ENCODE data around the gene TTC24.
"Not testable (repeated sequence)": the region's sequence is repeated elsewhere in the genome, so short reads cannot be mapped to it uniquely, and the experiment has no call there.

DNA sequence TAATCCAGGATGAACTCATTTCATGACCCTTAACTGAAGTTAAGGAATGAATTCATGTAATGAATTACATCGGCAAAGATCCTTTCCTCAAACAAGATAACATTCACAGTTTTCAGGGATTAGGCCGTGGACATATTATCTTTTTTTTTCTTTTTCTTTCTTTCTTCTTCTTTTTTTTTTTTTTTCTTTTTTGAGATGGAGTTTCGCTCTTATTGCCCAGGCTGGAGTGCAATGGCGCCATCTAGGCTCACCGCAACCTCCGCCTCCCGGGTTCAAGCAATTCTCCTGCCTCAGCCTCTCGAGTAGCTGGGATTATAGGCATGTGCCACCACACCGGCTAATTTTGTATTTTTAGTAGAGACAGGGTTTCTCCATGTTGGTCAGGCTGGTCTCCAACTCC lies 51.6 kb downstream of the TTC24 start:
- TF ChIP-seq, protein P1, sequence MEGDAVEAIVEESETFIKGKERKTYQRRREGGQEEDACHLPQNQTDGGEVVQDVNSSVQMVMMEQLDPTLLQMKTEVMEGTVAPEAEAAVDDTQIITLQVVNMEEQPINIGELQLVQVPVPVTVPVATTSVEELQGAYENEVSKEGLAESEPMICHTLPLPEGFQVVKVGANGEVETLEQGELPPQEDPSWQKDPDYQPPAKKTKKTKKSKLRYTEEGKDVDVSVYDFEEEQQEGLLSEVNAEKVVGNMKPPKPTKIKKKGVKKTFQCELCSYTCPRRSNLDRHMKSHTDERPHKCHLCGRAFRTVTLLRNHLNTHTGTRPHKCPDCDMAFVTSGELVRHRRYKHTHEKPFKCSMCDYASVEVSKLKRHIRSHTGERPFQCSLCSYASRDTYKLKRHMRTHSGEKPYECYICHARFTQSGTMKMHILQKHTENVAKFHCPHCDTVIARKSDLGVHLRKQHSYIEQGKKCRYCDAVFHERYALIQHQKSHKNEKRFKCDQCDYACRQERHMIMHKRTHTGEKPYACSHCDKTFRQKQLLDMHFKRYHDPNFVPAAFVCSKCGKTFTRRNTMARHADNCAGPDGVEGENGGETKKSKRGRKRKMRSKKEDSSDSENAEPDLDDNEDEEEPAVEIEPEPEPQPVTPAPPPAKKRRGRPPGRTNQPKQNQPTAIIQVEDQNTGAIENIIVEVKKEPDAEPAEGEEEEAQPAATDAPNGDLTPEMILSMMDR (IDR thresholded peaks at IDR 0.05; ENCODE audit: low read depth, low read length, poor library complexity, severe bottlenecking): not testable (repeated sequence)
- TF ChIP-seq EZH2phosphoT487 (IDR thresholded peaks at IDR 0.05; ENCODE audit: borderline replicate concordance, low read length): not testable (repeated sequence)

All from DOHH2 (cell line).